Measurements from ENCODE around the gene GAB2. TPM values are rescaled to one million over a fixed set of nuclear protein-coding genes. Genes with fewer than 3 reads are reported as not detected.
"Not testable (repeated sequence)": the region's sequence is repeated elsewhere in the genome, so short reads cannot be mapped to it uniquely, and the experiment has no call there.

Gene GAB2
- total and polyA plus RNA-seq, 2 experiments from 2014 or later = 4.9 to 10.2 TPM

DNA sequence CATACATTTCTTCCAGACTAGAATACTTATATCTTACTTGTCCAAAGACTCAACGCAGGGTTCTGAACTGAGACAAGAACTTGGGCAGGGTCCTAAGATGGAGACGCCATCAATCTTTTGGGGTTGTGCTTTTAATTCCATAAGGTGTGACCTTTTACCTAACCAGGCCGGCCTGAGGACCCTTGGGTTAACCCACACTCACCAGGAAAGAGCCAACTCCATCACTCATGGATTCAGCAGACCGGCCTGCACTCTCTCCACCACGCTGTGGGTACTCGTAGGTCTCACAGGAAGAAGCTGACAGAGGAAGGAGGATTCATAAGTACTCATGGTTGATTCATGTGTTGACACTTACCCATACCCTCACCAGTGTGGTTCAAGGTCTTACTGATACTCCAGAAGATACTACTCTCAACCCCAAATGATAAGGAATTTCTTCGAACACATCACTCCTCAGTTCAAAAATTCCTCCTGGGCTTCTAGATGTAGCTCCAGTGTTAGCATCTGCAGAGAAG, 192.7 kb downstream of the GAB2 start:
- WGBS (ENCODE audit: low lambda C conversion rate, missing lambda C conversion rate) = 94% methylated on average over 7 of the region's 7 CpGs
- TF ChIP-seq EZH2 (IDR thresholded peaks at IDR 0.05; ENCODE audit: borderline replicate concordance) (no peak), EZH2phosphoT487 (IDR thresholded peaks at IDR 0.05; ENCODE audit: low read depth, severe bottlenecking, unreplicated experiment) (no peak)
- TF ChIP-seq, protein P1, sequence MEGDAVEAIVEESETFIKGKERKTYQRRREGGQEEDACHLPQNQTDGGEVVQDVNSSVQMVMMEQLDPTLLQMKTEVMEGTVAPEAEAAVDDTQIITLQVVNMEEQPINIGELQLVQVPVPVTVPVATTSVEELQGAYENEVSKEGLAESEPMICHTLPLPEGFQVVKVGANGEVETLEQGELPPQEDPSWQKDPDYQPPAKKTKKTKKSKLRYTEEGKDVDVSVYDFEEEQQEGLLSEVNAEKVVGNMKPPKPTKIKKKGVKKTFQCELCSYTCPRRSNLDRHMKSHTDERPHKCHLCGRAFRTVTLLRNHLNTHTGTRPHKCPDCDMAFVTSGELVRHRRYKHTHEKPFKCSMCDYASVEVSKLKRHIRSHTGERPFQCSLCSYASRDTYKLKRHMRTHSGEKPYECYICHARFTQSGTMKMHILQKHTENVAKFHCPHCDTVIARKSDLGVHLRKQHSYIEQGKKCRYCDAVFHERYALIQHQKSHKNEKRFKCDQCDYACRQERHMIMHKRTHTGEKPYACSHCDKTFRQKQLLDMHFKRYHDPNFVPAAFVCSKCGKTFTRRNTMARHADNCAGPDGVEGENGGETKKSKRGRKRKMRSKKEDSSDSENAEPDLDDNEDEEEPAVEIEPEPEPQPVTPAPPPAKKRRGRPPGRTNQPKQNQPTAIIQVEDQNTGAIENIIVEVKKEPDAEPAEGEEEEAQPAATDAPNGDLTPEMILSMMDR (IDR thresholded peaks at IDR 0.05; ENCODE audit: poor library complexity) = no peak
- H3K36me3 ChIP-seq (replicated peaks; ENCODE audit: insufficient read depth, low read depth) = no peaks in the 10 kb centered on the region

DNA sequence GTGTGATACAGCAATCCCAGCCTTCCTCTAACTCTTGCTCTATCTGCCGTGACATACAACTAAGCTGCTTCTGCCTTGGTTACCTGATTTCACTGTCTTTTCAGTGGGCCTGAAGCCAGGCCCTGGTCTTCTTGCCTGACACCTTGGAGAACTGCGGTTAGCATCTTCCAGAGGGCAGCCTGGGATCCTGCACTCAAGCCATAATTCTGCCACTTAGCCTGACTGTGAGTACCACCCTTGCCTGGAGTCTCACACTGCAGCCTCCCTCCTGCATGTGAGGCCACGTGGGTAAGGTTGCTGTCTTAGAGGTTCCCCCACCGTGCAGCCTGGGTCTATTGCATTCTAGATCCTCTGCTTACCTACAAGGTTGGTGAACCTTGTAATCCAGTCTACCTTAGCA, 193.1 kb downstream of the GAB2 start:
- Histone ChIP-seq H3K36me3 (replicated peaks; ENCODE audit: insufficient read depth, low read depth) (no peaks in the 10 kb centered on the region), H3K4me3 (no peak overlapping the region), H3K9me3 (ENCODE audit: low read depth) (no peaks in the 10 kb centered on the region)

More for the DNA sequence above, 192.7 kb downstream of the GAB2 start:
- no peak for DNase-seq (ENCODE audit: low spot score)
- Histone ChIP-seq H3K27ac (no peak overlapping the region), H3K4me3 (no peak overlapping the region), H3K9me2 (replicated peaks; ENCODE audit: insufficient read depth) (no peaks in the 10 kb centered on the region), H3K27me3 (no peaks in the 10 kb centered on the region), H3K9me3 (ENCODE audit: low read depth) (no peaks in the 10 kb centered on the region), H2AFZ (no peak overlapping the region), H3K4me2 (no peak overlapping the region), H4K20me1 (ENCODE audit: insufficient read depth, poor library complexity, severe bottlenecking) (no peaks in the 10 kb centered on the region), H3K79me2 (no peaks in the 10 kb centered on the region), H3K4me1 (ENCODE audit: insufficient read depth) (no peaks in the 10 kb centered on the region)

DNA sequence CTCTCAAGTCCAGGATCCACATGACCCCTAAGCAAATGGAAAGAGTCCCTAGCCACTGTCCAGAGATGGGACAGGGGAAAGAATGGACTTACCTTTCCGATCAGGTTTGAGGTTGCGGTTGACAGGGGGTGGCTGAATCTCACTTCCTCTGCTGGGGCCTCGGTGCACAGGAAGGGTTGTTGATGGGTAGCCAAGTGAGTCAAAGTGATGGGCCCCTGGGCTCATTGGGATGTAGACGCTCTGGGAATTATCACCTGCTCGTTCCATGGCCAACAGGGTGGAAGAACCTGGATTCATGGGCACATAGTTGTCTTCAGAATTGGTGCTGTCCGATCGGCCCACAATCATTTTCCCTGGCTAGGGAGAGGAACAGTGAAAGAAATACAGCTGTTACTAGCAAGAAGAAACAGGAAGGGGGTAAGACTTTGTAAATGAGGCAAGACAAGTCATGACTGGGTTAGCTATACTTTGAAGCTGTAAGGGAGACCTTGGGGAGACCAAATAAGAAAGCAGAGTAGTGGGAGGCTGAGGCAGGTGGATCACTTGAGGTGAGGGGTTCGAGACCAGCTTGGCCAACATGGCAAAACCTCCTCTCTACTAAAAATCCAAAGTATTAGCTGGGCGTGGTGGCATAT, 194.2 kb downstream of the GAB2 start:
- Histone ChIP-seq H3K4me3 (no peak overlapping the region), H4K20me1 (ENCODE audit: insufficient read depth, poor library complexity, severe bottlenecking) (no peaks in the 10 kb centered on the region), H3K9me3 (ENCODE audit: low read depth) (no peaks in the 10 kb centered on the region), H3K4me2 (no peak overlapping the region), H3K27ac (no peak overlapping the region), H3K4me1 (ENCODE audit: insufficient read depth) (no peaks in the 10 kb centered on the region), H3K27me3 (no peaks in the 10 kb centered on the region), H3K9me2 (replicated peaks; ENCODE audit: insufficient read depth) (no peaks in the 10 kb centered on the region), H2AFZ (no peak overlapping the region), H3K36me3 (replicated peaks; ENCODE audit: insufficient read depth, low read depth) (no peaks in the 10 kb centered on the region), H3K79me2 (no peaks in the 10 kb centered on the region)
- TF ChIP-seq EZH2 (IDR thresholded peaks at IDR 0.05; ENCODE audit: borderline replicate concordance) (no peak), EZH2phosphoT487 (IDR thresholded peaks at IDR 0.05; ENCODE audit: low read depth, severe bottlenecking, unreplicated experiment) (no peak)
- TF ChIP-seq, protein P1 (IDR thresholded peaks at IDR 0.05; ENCODE audit: poor library complexity) = no peak
- no peak for DNase-seq (ENCODE audit: low spot score)
- WGBS (ENCODE audit: low lambda C conversion rate, missing lambda C conversion rate) = 96% methylated on average over 9 of the region's 9 CpGs

More for the DNA sequence above, 193.1 kb downstream of the GAB2 start:
- H4K20me1 ChIP-seq (ENCODE audit: insufficient read depth, poor library complexity, severe bottlenecking) = no peaks in the 10 kb centered on the region
- 89% methylated on average over 4 of the region's 4 CpGs for WGBS (ENCODE audit: low lambda C conversion rate, missing lambda C conversion rate)
- H3K4me2 ChIP-seq = no peak overlapping the region
- H3K9me2 ChIP-seq (replicated peaks; ENCODE audit: insufficient read depth) = no peaks in the 10 kb centered on the region
- TF ChIP-seq EZH2 (IDR thresholded peaks at IDR 0.05; ENCODE audit: borderline replicate concordance) (no peak), EZH2phosphoT487 (IDR thresholded peaks at IDR 0.05; ENCODE audit: low read depth, severe bottlenecking, unreplicated experiment) (no peak)
- TF ChIP-seq, protein P1 (IDR thresholded peaks at IDR 0.05; ENCODE audit: poor library complexity) = no peak
- H3K4me1 ChIP-seq (ENCODE audit: insufficient read depth) = no peaks in the 10 kb centered on the region
- H3K79me2 ChIP-seq = no peaks in the 10 kb centered on the region
- H3K27me3 ChIP-seq = no peaks in the 10 kb centered on the region
- no peak for DNase-seq (ENCODE audit: low spot score)
- no peak overlapping the region for H3K27ac ChIP-seq
- H2AFZ ChIP-seq = no peak overlapping the region

DNA sequence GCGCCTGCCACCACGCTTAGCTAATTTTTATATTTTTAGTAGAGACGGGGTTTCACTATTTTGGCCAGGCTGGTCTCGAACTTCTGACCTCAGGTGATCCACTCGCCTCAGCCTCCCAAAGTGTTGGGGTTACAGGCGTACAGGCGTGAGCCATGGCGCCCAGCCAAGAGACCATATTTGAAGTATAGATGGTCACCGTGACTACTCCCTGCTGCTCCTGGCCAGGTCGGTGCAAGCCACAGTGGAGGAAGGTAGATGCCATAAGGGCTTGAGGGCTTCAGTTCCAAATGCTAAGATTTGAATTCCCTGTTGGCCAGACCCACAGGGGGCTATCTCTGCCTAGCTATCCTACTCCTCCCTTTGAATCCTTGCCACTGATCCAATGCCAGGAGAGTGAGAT, 194.9 kb downstream of the GAB2 start:
- H3K27me3 ChIP-seq; H2AFZ ChIP-seq; DNase-seq (ENCODE audit: low spot score); H3K9me3 ChIP-seq (ENCODE audit: low read depth); H3K4me1 ChIP-seq (ENCODE audit: insufficient read depth); H3K4me2 ChIP-seq; H3K4me3 ChIP-seq; H3K36me3 ChIP-seq (replicated peaks; ENCODE audit: insufficient read depth, low read depth); H4K20me1 ChIP-seq (ENCODE audit: insufficient read depth, poor library complexity, severe bottlenecking); H3K79me2 ChIP-seq; H3K27ac ChIP-seq; H3K9me2 ChIP-seq (replicated peaks; ENCODE audit: insufficient read depth): not testable (repeated sequence)
- WGBS (ENCODE audit: low lambda C conversion rate, missing lambda C conversion rate) = 86% methylated on average over 10 of the region's 10 CpGs

Measured in hepatocyte (in vitro differentiated cells).